GM21367 (cell line): ENCODE data around the gene ATP2B2.

Source experiments
- ATAC-seq: cut with Tn5 transposase; IDR thresholded peaks from one replicate; pipeline ENCODE4 v1.9.1; 2021; ENCODE audit not compliant: unreplicated experiment

The ATP2B2 gene

GRCh38 chr3:10368512-10368911, 136.9 kb downstream of the ATP2B2 start:
- no peak for ATAC-seq

GRCh38 chr3:10367506-10367905, 137.9 kb downstream of the ATP2B2 start:
- no peak for ATAC-seq

DNA sequence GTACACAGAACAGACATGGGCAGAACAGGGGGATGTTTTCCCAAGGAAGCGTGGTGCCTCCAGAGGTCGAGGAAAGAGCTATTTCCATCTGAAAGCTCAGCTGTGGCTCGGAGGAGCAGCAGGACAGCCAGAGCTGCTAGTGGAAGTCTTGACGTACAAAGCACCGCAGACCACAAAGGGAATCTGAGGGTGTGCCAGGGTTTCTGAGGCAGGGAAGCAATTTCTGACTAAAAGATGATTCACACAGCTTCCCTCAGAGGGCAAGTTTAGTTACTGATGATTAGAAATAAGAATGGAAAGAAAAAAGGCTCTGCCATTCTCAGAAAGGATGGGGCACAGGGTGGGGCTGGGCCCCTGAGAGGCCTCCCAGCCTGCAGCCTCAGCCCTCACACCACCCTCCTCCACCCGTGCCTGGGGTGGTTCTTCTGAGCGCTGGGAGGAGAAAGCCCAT, 138.7 kb downstream of the ATP2B2 start:
- ATAC-seq = no peak

DNA sequence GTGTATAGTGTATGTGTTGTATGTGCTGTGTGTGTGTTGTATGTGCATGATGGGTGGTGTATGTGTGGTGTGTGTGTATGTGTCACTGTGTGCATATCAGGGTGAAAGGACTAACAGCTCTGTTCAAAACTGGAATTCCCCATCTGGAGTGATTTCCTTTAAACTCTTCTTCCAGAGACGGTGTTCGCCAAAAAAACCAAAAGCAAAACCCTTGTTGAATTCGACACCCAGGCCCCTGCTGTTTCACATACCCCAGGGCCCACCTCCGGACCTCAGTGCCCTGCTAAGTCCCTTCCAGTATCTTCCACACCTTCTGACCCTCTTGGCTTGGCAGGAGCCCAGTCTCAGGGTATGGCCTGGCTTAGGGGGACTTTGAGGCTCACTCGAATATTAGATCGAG, 139.6 kb downstream of the ATP2B2 start:
- ATAC-seq = no peak

GRCh38 chr3:10365316-10365715, 140.1 kb downstream of the ATP2B2 start:
- ATAC-seq = no peak

DNA sequence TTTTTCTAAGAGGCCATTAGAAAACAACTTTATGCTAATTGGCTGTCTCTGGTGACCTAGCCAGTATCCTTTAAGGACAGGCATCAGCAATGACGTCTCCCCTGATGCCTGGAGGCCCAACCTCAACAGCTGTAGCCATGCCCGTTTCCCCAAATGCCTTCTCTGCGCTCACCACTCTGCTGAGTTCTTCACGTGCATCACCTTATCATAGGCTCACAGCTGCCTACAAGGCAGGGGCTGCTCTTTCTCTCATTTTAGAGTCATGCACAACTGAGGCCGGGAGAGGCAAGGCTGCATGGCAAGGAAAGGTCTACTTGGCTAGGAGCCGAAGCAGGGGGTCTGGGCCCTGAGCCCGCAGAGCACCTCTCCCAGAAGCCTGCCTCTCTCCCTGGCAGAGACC, 140.6 kb downstream of the ATP2B2 start:
- ATAC-seq = no peak

DNA sequence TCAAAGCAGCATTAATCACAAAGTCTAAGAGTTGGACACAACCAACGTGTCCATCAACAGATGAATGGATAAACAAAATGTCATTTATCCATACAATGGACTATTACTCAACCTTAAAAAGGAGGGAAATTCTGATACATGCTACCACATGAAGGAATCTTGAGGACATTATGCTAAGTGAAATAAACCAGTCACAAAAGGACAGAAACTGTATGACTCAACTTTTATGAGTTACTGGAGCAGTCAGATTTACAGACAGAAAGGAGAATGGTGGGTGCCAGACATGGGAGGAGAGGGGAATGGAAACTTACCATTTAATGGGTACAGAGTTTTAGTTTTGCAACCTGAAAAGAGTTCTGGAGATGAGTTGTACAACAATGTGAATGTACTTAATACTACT, 141.5 kb downstream of the ATP2B2 start:
- ATAC-seq = no peak

GRCh38 chr3:10361375-10361774, 144.0 kb downstream of the ATP2B2 start:
- no peak for ATAC-seq

GRCh38 chr3:10360478-10360877, 144.9 kb downstream of the ATP2B2 start:
- ATAC-seq = no peak

DNA sequence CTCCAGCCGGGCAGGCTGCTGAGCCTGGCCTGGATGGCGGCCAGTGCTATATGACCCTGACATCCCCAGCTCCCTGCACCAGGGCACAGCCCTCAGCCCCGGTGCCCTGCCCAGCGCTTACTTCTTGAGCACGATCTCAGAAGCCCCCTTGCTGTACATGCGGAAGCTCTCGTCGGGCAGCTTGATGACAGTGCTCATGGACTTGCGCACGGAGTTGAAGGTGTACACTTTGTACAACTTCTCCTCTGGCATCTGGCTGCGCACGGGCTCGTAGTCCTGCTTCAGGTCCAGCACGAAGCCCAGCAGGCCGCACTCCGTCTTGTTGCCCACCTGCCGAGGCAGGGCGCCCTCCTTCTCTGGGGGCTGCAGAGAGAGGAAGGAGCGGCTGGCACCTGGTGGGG, 145.6 kb downstream of the ATP2B2 start:
- ATAC-seq = no peak

DNA sequence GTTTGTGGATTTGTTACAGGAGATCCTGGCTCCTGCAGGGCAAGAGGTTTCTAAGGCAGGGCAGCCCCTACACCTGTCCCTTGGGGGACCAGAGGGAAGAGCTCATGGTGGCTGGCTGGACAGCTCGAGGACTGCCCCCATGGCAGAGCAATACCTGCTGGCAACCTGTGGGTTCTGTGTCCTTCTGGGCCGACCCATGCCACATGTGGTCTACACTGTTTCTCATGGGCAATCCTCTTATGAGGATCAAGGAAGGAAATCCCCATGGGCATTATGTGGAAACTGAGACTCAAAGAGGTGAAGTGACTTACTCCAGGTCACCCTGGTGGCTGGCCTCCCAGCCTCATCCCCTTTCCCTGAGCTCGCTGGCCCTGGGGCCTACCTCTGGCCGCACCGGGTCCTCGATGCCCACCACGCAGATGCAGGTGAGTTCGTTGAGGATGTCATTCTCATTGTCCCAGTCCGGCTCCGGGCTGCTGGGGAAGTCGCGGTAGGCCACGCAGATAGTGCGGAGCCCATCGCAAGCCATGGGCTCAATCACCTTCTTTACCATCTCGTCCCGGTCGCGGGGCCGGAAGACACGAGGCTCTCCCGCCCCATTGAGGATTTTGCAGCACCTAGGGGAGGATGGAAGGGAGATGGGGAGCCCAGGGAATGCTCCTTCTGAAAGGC, 146.9 kb downstream of the ATP2B2 start:
- ATAC-seq = no peak

- peak; percentile 55 for ATAC-seq
Observed at GRCh38 chr3:10357592-10358308, 147.6 kb downstream of the ATP2B2 start.

DNA sequence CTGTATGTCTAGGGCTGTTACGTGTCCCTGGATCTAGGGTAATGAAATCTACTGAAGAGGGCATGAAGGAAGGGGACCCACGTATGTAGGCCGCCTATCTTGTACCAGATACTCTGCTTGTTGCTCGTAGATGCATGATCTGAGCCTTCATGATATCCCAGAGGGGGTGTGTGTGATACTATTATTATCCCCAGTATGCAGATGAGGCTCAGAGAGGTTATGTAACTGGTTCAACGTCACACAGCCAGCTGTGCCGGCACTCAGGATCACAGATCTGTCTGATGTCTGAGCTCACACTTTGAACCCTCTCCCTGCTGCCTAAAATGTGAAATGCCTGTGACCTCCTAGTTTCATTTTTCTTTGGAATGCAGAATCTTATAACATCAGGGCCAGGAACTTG, 148.3 kb downstream of the ATP2B2 start:
- no peak for ATAC-seq

DNA sequence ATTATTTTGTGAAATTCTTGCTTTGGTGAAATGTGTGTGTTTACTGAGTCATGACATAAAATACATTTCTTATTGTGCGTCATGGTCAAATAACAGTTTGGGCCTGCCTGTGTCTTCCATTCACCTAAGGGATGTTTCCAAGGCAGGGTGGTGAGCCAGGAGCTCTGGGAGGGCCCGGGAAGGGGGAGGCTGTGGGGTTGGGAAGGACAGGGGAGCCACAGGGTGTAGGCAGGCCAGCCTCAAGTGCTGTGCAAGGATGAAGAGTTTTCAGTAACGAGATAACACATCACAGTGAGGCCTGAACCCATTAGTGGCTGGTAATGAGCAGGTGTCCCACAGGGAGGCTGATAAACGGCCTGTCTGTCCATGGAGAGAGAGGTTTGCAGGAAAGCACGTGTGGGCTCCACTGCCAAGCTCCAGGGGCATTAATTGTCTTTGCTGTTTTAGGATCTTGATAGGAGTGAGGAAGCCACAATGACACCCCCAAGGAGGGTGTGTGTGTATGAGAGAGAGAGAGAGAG, 148.9 kb downstream of the ATP2B2 start:
- no peak for ATAC-seq

DNA sequence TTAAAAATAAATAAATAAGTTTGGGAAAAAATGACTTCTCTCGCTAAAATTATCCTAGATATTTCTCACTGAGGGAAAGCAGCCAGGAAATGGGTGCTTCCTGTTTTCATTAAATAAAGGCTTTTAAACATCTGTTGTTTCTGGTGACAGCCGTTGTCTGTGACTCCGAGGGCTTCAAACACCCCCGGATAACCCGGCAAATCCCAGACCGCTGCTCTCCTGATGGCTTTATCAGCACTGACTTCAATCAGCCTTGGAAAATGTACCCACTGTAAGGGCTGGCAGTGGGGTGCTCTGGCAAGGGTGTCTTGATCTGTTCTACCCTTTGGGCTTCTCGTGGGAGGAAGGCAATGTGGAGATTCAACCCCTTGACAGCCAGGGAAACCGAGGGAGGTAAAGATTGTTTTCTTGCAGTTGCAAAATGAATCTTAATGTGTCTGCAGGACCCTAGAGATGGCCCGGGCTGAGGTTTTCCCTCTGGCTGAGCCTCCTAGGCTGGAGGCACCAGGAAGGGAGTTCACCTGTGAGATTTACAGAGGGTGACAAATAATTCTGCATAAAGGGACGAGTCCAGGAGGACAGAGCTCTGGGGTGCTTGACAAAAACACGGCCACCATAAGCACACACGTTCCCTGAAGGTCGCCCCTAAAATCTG, 150.9 kb downstream of the ATP2B2 start:
- ATAC-seq = no peak

- no peak for ATAC-seq
Observed at GRCh38 chr3:10353661-10354360, 151.6 kb downstream of the ATP2B2 start.

GRCh38 chr3:10353160-10353559, 152.2 kb downstream of the ATP2B2 start:
- ATAC-seq = no peak

- ATAC-seq = no peak
Observed at GRCh38 chr3:10352146-10352911, 153.1 kb downstream of the ATP2B2 start.

- ATAC-seq = no peak
Observed at GRCh38 chr3:10351013-10351735, 154.2 kb downstream of the ATP2B2 start.
